ENCODE measurements around the gene PSMG1. TPM values are rescaled to one million over a fixed set of nuclear protein-coding genes. Genes with fewer than 3 reads are reported as not detected.
A peak's percentile ranks its signal among the peaks of the same experiment; 100 is the strongest.

PSMG1 gene
- total and polyA plus RNA-seq, 2 experiments from 2014 or later = 43.3 to 81.4 TPM

- WGBS (ENCODE audit: low lambda C conversion rate, missing lambda C conversion rate) = 67% methylated on average over 2 of the region's 2 CpGs
Observed at GRCh38 chr21:39209334-39209688, 26.1 kb upstream of the PSMG1 start.

GRCh38 chr21:39208624-39209333 is 25.5 kb upstream of the PSMG1 start:
- Histone ChIP-seq H2AFZ (no peak overlapping the region), H3K27me3 (no peaks in the 10 kb centered on the region), H3K9me3 (ENCODE audit: low read depth) (no peaks in the 10 kb centered on the region), H3K4me3 (no peak overlapping the region), H4K20me1 (ENCODE audit: insufficient read depth, poor library complexity, severe bottlenecking) (no peaks in the 10 kb centered on the region), H3K4me2 (peak overlapping the region; percentile 10), H3K79me2 (peaks cover 3% of the 10 kb centered on the region), H3K27ac (peak overlapping the region; percentile 78), H3K9me2 (replicated peaks; ENCODE audit: insufficient read depth) (no peaks in the 10 kb centered on the region), H3K36me3 (replicated peaks; ENCODE audit: insufficient read depth, low read depth) (no peaks in the 10 kb centered on the region), H3K4me1 (ENCODE audit: insufficient read depth) (peaks cover 6% of the 10 kb centered on the region)
- TF ChIP-seq EZH2phosphoT487 (IDR thresholded peaks at IDR 0.05; ENCODE audit: low read depth, severe bottlenecking, unreplicated experiment) = no peak
- TF ChIP-seq EZH2 (IDR thresholded peaks at IDR 0.05; ENCODE audit: borderline replicate concordance) = no peak
- TF ChIP-seq CTCF (IDR thresholded peaks at IDR 0.05; ENCODE audit: poor library complexity) = no peak
- peak; percentile 80 for DNase-seq (ENCODE audit: low spot score)
- WGBS (ENCODE audit: low lambda C conversion rate, missing lambda C conversion rate) = 81% methylated on average over 6 of the region's 6 CpGs

More at GRCh38 chr21:39209334-39209688, 26.1 kb upstream of the PSMG1 start:
- Histone ChIP-seq H3K36me3 (replicated peaks; ENCODE audit: insufficient read depth, low read depth) (no peaks in the 10 kb centered on the region), H3K27me3 (no peaks in the 10 kb centered on the region), H2AFZ (no peak overlapping the region), H3K9me2 (replicated peaks; ENCODE audit: insufficient read depth) (no peaks in the 10 kb centered on the region), H3K27ac (peak overlapping the region; percentile 78), H3K79me2 (peaks cover 3% of the 10 kb centered on the region), H3K4me2 (peak overlapping the region; percentile 10), H3K4me3 (no peak overlapping the region), H3K4me1 (ENCODE audit: insufficient read depth) (peaks cover 6% of the 10 kb centered on the region), H4K20me1 (ENCODE audit: insufficient read depth, poor library complexity, severe bottlenecking) (no peaks in the 10 kb centered on the region), H3K9me3 (ENCODE audit: low read depth) (no peaks in the 10 kb centered on the region)
- TF ChIP-seq EZH2phosphoT487 (IDR thresholded peaks at IDR 0.05; ENCODE audit: low read depth, severe bottlenecking, unreplicated experiment) (no peak), CTCF (IDR thresholded peaks at IDR 0.05; ENCODE audit: poor library complexity) (no peak), EZH2 (IDR thresholded peaks at IDR 0.05; ENCODE audit: borderline replicate concordance) (no peak)
- no peak for DNase-seq (ENCODE audit: low spot score)

GRCh38 chr21:39204134-39204533 is 20.9 kb upstream of the PSMG1 start:
- no peak overlapping the region for H3K4me3 ChIP-seq
- H3K4me2 ChIP-seq = no peak overlapping the region
- 97% methylated on average over 1 of the region's 1 CpG for WGBS (ENCODE audit: low lambda C conversion rate, missing lambda C conversion rate)
- no peak overlapping the region for H2AFZ ChIP-seq
- H3K9me3 ChIP-seq (ENCODE audit: low read depth) = no peaks in the 10 kb centered on the region
- no peak for TF ChIP-seq CTCF (IDR thresholded peaks at IDR 0.05; ENCODE audit: poor library complexity)
- no peak for TF ChIP-seq EZH2phosphoT487 (IDR thresholded peaks at IDR 0.05; ENCODE audit: low read depth, severe bottlenecking, unreplicated experiment)
- TF ChIP-seq EZH2 (IDR thresholded peaks at IDR 0.05; ENCODE audit: borderline replicate concordance) = no peak
- no peak for DNase-seq (ENCODE audit: low spot score)
- H3K27ac ChIP-seq = no peak overlapping the region
- peaks cover 4% of the 10 kb centered on the region for H3K36me3 ChIP-seq (replicated peaks; ENCODE audit: insufficient read depth, low read depth)
- H3K27me3 ChIP-seq = no peaks in the 10 kb centered on the region
- peaks cover 3% of the 10 kb centered on the region for H3K79me2 ChIP-seq
- H4K20me1 ChIP-seq (ENCODE audit: insufficient read depth, poor library complexity, severe bottlenecking) = no peaks in the 10 kb centered on the region
- H3K9me2 ChIP-seq (replicated peaks; ENCODE audit: insufficient read depth) = no peaks in the 10 kb centered on the region
- H3K4me1 ChIP-seq (ENCODE audit: insufficient read depth) = peaks cover under 1% of the 10 kb centered on the region

Measured in hepatocyte (in vitro differentiated cells).